Fibroblast of lung (primary cell): Measurements from ENCODE around the gene CNTNAP1.

Experiments used
- CTCF ChIP-seq, 2 donors: IDR thresholded peaks in 1 of 2; conservative IDR thresholded peaks in 1 of 2; 1 replicate in 1 of 2; 2 replicates in 1 of 2; pipeline ENCODE4 v1.5.1; 2011 to 2012; ENCODE audit warnings: low read length in 2 of 2, control low read depth in 1 of 2, inconsistent platforms in 1 of 2, low read depth in 1 of 2, mild to moderate bottlenecking in 1 of 2
- EZH2 ChIP-seq: IDR thresholded peaks from 2 replicates; pipeline ENCODE4 v1.5.1; 2012; ENCODE audit warnings: low read length, control low read depth, mild to moderate bottlenecking; ENCODE audit errors: missing control alignments

GRCh38 chr17:42704837-42705494 is 22.6 kb downstream of the CNTNAP1 start:
- TF ChIP-seq CTCF (conservative IDR thresholded peaks at IDR 0.05 in 1 of 2, IDR thresholded peaks at IDR 0.05 in 1 of 2; ENCODE audit: low read depth in 1 of 2, low read length in 2 of 2) (no peak), EZH2 (no peak)
